Activated naive CD4-positive, alpha-beta T cell treated with anti-CD3 and anti-CD28 coated beads, Interleukin-2, amount 10 ng/mL, durations not matched to agents 7 days and 5 days (primary cell): ENCODE data around the gene TRIM66.

Source experiments
- CTCF ChIA-PET: fragments of 350-600 bp; sonication (Branson Sonifier 250); formaldehyde crosslinking; loops from one replicate; lab custom pipeline; 2021; ENCODE audit warnings: antibody characterized with exemption; lab: Charles Lee
- DNase-seq: peaks from one replicate; pipeline ENCODE4 v3.0.0-alpha.2; 2020
- H3K27ac Mint-ChIP-seq: one replicate; pipeline ENCODE4 v1.8.0; 2021; ENCODE audit warnings: mild to moderate bottlenecking, moderate library complexity, mixed read lengths
- H3K27me3 Mint-ChIP-seq: one replicate; pipeline ENCODE4 v1.8.0; 2021; ENCODE audit warnings: mild to moderate bottlenecking, mixed read lengths
- H3K36me3 Mint-ChIP-seq: one replicate; pipeline ENCODE4 v1.8.0; 2021; ENCODE audit warnings: mixed read lengths
- H3K4me1 Mint-ChIP-seq: one replicate; pipeline ENCODE4 v1.8.0; 2021; ENCODE audit warnings: mixed read lengths
- H3K4me3 Mint-ChIP-seq: one replicate; pipeline ENCODE4 v1.8.0; 2021; ENCODE audit warnings: mild to moderate bottlenecking, moderate library complexity, mixed read lengths
- H3K9me3 Mint-ChIP-seq: one replicate; pipeline ENCODE4 v1.8.0; 2021; ENCODE audit warnings: mixed read lengths

Gene TRIM66

DNA sequence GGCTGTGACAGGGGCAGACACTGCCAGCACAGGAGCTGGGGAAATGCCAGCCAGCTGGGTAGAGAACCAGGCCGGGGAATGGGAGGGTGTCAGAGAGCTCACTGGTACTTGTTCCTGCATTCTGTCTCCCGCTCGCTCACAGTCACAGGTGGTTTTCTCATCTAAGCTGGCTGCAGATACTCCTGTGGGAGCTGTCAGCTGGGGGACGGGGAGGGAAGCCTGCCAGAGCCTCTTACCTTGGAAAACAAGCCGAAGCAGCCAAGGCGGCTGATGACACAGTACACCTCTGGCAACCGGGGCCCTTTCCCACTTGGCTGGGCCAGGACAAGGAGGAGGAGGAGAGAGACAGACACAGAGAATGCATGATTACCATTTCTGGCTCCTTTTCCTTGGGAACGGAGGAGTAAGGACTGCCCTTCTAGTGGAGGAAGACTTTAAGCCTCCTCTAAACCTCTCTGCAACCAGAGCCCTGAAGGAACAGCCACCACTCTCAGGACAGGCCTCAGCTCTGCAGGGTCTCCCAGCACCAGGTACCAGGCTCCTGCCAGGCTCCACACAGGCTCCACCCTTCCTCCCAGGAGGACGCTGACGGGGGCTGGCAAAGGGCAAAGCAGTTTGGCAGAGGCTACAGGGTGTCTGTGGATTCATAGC is 25.2 kb upstream of the TRIM66 start:
- H3K27me3 Mint-ChIP-seq, result peaks cover 4% of the 10 kb centered on the region
- H3K4me1 Mint-ChIP-seq, result no peaks in the 10 kb centered on the region
- no peaks in the 10 kb centered on the region for H3K9me3 Mint-ChIP-seq
- CTCF ChIA-PET, result no interaction called here
- no peak overlapping the region for H3K27ac Mint-ChIP-seq
- no peaks in the 10 kb centered on the region for H3K36me3 Mint-ChIP-seq
- no peak overlapping the region for H3K4me3 Mint-ChIP-seq
- no peak for DNase-seq

DNA sequence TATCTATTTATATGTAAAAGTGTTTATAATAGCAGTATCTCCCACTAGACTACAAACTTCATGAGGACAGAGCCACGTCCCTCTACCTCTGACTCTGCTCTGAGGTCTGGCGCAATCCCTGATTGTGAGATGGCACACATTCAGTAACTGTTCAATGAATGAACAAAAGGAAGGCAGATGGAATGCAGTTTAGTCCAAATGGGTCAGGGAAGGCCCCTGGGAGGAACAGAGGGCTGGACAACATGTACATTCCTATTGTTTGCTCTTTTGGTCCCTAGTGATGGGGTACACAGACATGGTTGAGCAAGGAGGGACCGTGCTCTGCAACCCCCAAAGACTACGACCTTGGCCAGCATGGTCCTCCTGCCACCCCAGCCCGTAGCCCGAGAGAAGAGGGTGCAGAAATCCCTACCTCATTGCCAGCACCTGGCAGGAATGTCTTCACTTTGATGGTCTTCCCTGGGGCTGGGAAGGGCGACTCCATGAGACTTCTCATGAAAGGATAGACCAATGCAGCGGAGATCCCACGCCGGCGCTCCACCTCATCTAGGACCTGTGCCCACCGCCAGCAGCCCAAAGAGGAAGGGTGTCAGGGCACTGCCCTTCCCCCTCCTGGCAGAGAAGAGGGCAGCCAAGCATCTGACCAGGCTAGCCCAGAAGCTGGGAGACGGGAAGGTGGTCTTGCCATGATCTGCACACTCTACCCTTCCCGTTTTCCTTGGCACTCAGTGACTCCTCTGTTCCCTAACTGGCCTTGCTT is 24.4 kb upstream of the TRIM66 start:
- Mint-ChIP-seq H3K27me3 (peaks cover 4% of the 10 kb centered on the region), H3K27ac (no peak overlapping the region), H3K4me1 (no peaks in the 10 kb centered on the region), H3K9me3 (no peaks in the 10 kb centered on the region), H3K4me3 (no peak overlapping the region), H3K36me3 (no peaks in the 10 kb centered on the region)
- DNase-seq, result no peak
- CTCF ChIA-PET, result no interaction called here

DNA sequence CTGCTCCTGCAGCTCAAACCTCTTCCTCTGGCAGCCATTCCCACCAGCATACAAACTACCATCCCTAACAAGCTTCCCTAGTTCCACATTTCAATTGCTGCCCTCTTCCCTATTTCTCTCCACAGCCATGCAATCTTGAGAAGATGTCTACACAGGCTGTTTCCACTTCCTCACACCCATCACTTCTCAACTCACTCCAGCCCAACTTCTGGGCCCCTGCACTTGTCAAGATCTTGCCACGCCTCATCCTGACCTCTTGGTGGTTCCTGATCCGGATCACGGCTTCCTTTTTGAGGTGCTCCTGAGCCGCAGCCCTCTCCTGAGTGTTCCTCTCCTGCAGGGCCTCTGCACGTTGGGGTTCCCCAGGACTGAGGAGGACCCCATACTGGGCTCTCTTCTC is 22.7 kb upstream of the TRIM66 start:
- Mint-ChIP-seq H3K36me3 (no peaks in the 10 kb centered on the region), H3K4me1 (no peaks in the 10 kb centered on the region), H3K9me3 (no peaks in the 10 kb centered on the region), H3K4me3 (no peak overlapping the region), H3K27ac (no peak overlapping the region), H3K27me3 (peaks cover 4% of the 10 kb centered on the region)
- CTCF ChIA-PET, result no interaction called here
- no peak for DNase-seq

DNA sequence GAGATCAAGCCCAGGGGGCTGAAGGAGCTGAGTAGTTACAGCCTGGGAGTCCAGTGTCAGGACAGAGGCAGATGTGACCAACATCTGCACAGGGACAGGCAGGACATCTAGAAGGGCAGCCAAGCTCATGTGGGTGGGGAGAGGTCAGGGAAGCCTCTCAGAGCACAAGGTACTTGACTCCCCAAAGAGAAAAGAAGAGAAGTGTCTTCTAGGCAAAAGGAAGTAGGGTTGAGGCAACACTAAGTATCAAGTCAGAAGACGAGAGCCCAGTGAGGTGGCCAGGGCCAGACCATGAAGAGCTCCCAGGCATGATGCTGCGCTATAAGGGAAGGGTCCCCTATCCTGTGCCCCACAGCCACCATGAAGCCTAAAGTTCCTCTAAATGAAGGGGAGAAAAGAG is 21.7 kb upstream of the TRIM66 start:
- H3K27ac Mint-ChIP-seq, result no peak overlapping the region
- H3K36me3 Mint-ChIP-seq, result no peaks in the 10 kb centered on the region
- DNase-seq, result no peak
- H3K27me3 Mint-ChIP-seq, result peaks cover 4% of the 10 kb centered on the region
- H3K4me3 Mint-ChIP-seq, result no peak overlapping the region
- no peaks in the 10 kb centered on the region for H3K9me3 Mint-ChIP-seq
- peaks cover 2% of the 10 kb centered on the region for H3K4me1 Mint-ChIP-seq
- CTCF ChIA-PET, result no interaction called here

DNA sequence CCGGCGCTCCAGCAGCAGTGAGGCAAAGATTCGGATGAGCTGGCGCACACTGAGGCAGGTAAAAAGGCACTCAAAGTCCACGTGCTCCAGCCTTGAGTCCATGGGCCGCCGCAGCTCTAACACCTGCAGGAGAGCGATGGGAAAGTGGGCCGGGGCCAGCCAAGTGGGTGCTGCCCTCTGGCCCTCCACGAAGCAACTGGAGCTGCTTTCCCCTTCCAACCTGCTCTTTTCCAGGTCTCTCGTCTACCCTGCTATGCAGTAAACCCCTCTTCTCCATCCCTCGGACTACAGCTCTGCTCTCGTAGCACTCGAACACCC is 20.1 kb upstream of the TRIM66 start:
- Mint-ChIP-seq H3K4me1 (peaks cover 2% of the 10 kb centered on the region), H3K4me3 (no peak overlapping the region), H3K36me3 (no peaks in the 10 kb centered on the region), H3K27ac (no peak overlapping the region), H3K27me3 (peaks cover 4% of the 10 kb centered on the region), H3K9me3 (no peaks in the 10 kb centered on the region)
- no peak for DNase-seq
- CTCF ChIA-PET, result interaction anchor here (0.5 kb wide), 1 partner anchor 109 kb away, joined by 3 read pairs; no protein-coding TSS in a partner anchor

DNA sequence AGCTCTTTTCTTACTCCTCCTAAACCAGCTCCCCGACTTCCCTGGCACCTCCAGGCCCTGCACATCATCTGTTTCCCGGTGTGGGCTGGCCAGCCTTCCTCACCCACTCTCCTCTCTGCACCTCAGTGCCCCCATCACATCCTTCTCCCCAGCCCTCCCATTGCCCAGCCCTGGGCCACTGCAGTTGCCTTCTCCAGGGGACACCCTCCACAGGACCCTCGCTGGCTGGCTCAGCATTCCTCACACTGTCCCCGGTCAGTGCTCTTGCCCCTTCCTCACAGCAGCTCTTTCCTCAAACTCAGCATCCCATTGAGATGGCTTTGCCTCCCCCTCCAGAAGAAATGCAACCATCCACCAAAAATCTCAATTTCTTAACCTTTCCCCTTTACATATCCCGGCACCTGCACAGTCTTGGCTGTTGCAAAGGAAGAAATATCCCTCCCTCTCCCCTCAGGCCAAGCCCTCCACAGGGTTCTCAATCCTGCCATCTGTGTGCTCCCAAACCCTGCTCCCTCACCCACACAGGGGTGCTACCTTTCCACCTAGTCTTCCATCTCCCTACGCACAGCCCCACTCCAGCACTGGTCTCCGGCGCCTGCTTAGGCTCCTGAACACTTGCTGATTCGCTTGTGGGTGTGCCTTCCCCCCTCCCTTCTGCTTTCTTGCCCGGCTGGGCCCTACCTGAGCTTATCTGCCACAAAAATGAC is 19.6 kb upstream of the TRIM66 start:
- Mint-ChIP-seq H3K36me3 (no peaks in the 10 kb centered on the region), H3K4me3 (no peak overlapping the region), H3K9me3 (no peaks in the 10 kb centered on the region), H3K27me3 (peaks cover 3% of the 10 kb centered on the region), H3K27ac (no peak overlapping the region), H3K4me1 (peaks cover 2% of the 10 kb centered on the region)
- CTCF ChIA-PET, result no interaction called here
- no peak for DNase-seq

DNA sequence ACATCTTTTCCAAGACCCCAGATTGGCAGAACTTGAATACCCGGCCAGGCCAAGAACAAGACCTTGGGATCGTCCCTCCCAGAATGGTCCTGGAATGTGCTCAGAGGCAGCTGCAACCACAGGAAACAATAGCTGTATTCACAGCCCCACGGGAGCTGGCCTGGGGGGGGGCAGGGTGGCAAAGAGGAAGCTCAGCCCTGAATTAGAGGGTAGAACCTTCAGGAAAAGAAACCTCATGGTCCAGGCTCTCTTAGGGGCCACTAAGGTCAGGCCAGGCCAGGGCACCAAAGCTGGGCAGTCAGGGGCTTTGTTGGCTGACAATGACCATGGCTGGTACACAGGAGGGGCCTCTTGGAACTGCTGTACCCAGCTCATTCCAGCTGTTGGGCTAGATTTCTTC is 17.4 kb upstream of the TRIM66 start:
- no peaks in the 10 kb centered on the region for H3K9me3 Mint-ChIP-seq
- CTCF ChIA-PET, result no interaction called here
- H3K4me3 Mint-ChIP-seq, result no peak overlapping the region
- H3K36me3 Mint-ChIP-seq, result no peaks in the 10 kb centered on the region
- no peaks in the 10 kb centered on the region for H3K27me3 Mint-ChIP-seq
- DNase-seq, result no peak
- H3K27ac Mint-ChIP-seq, result no peak overlapping the region
- peaks cover 2% of the 10 kb centered on the region for H3K4me1 Mint-ChIP-seq

DNA sequence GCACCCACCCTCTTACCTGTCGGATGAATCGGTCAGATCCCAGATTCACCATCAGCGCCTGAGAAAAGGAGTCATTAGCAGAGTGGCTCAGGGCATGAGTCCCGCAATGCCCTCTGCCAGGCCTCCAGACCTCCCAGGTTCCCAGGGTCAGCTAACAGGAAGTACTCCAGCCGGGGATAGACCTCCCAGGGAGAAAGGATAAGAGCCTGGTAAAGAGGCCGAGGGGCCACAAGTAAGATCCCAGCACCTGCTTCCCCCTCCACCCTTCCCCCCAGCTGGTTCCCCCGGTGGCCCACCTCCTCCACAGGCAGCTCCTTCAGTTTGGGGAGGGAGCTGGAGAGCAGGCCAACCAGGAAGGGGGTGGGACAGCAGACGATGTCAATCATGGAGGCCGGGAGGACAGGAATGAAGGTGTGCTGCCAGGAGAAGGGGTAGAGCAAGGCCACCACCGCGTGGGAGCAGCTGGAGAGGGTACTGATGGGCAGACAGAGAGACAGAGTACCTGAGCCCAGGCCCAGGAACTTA is 16.5 kb upstream of the TRIM66 start:
- DNase-seq, result no peak
- H3K36me3 Mint-ChIP-seq, result peaks cover 2% of the 10 kb centered on the region
- H3K4me1 Mint-ChIP-seq, result peaks cover 2% of the 10 kb centered on the region
- H3K9me3 Mint-ChIP-seq, result no peaks in the 10 kb centered on the region
- no peaks in the 10 kb centered on the region for H3K27me3 Mint-ChIP-seq
- H3K27ac Mint-ChIP-seq, result no peak overlapping the region
- H3K4me3 Mint-ChIP-seq, result no peak overlapping the region
- CTCF ChIA-PET, result no interaction called here

DNA sequence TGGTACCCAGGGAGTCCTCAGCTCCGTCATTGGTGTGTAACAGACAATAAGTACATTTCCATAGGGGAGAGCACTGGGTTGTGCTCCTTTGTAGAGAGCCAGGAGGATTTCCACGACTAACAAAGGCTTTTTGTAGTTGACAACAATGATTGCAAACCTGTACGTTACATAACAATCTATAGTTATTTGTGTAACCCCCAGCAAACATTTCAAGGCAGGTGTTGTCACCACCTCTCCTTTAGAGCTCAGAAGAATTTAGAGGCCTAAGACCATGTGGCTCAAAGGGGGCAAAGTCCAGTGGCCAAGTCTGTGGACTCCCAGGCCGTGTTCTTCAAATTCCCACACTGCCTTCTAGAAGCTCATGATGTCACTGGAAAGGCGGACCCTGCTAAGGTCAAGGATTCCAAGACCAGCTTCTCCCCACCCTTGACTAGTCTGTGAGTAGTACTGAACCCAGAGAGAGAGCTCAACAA is 15.9 kb upstream of the TRIM66 start:
- Mint-ChIP-seq H3K9me3 (no peaks in the 10 kb centered on the region), H3K4me3 (no peak overlapping the region), H3K27ac (no peak overlapping the region), H3K27me3 (no peaks in the 10 kb centered on the region), H3K36me3 (peaks cover 5% of the 10 kb centered on the region), H3K4me1 (peaks cover 2% of the 10 kb centered on the region)
- DNase-seq, result no peak
- CTCF ChIA-PET, result no interaction called here

DNA sequence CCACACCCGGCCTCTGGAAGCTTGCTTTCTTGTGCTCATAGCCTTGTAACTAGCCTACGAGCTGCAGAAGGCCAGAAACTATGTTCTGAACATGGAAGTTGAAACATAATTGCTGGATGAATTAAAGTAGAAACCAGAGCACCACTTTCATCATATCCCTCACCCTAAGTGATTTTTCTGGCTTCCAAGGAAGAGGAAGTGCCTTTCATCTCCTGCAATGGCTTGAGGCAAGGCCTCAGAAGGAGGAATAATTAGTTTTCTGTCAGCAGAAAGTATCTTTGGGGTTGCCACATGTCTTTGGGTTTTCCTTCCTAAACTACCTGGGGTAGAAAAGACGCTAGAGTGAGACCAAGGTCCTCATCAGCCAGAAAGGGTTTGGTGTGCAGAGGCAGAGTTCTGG is 14.6 kb upstream of the TRIM66 start:
- Mint-ChIP-seq H3K4me3 (no peak overlapping the region), H3K36me3 (peaks cover 5% of the 10 kb centered on the region), H3K27ac (no peak overlapping the region), H3K4me1 (peaks cover 2% of the 10 kb centered on the region), H3K9me3 (no peaks in the 10 kb centered on the region), H3K27me3 (no peaks in the 10 kb centered on the region)
- no peak for DNase-seq
- CTCF ChIA-PET, result no interaction called here

DNA sequence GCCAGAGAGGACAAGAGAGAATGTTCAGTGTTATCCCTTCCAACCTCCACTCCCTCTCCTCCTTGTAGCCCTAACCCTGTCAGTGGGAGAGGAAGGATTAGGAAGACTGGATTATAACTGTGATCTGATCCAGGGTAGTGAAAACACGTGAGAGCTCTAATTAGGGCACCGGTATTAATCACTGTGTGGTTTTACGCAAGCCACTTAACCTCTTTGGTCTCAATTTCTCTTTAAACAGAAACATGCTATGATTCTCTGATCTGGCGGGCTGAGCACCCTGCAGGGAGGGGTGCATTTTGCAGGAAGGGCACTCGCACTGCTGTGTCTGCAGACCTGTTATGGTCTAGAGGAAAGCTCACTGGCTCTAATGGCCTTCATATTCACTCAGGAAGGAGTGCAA is 11.7 kb upstream of the TRIM66 start:
- CTCF ChIA-PET, result no interaction called here
- H3K36me3 Mint-ChIP-seq, result peaks cover 8% of the 10 kb centered on the region
- no peak overlapping the region for H3K27ac Mint-ChIP-seq

DNA sequence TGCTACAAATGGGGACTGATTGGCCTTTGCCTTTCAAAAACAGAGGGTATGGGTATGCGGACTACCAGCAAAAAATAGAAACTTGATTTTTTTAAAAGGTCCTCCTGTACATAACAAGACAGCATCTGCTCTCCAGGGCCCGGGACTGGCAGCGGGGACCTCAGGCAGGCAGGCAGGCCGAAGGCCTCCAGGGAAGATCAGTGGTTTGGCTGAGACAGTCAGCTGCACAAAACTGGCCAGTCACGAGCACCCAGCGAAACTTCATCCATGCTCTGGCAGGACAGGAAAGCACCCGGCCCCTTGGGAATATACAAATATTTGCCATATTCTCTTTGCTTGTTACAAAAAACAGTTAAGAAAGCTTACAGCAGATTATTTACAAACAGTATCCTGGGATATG is 11.1 kb upstream of the TRIM66 start:
- CTCF ChIA-PET, result no interaction called here
- Mint-ChIP-seq H3K36me3 (peaks cover 9% of the 10 kb centered on the region), H3K27ac (no peak overlapping the region), H3K9me3 (no peaks in the 10 kb centered on the region), H3K4me3 (no peak overlapping the region), H3K27me3 (no peaks in the 10 kb centered on the region), H3K4me1 (peaks cover 19% of the 10 kb centered on the region)
- DNase-seq, result no peak

More for the DNA sequence above, 11.7 kb upstream of the TRIM66 start:
- H3K4me1 Mint-ChIP-seq, result peaks cover 14% of the 10 kb centered on the region
- H3K4me3 Mint-ChIP-seq, result no peak overlapping the region
- no peak for DNase-seq
- H3K27me3 Mint-ChIP-seq, result no peaks in the 10 kb centered on the region
- no peaks in the 10 kb centered on the region for H3K9me3 Mint-ChIP-seq

DNA sequence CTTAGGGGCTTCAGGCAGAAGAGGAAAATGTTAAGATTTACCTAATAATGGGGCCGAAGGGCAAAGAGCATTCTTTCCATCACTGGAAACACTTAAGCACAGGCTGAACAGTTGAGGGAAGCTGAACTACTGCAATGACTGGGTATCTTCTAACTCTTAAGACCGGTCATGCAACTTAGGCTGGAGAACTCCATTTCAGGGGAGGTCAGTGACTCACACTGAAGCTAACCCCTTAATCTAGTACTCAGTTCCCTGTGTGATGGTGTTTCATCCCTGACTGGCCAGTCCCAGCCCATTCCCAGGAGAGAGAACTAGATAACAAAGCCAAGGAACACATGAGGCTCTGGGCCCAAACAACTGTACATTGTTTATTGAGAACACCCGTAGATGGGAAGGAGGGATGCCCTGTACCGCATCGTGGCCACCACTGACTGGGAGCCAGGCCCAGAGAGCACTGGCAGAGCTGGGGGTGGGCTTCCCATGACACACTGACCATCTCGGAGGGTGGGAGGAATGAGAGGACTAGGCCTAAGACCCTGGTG is 10.6 kb upstream of the TRIM66 start:
- DNase-seq, result no peak

DNA sequence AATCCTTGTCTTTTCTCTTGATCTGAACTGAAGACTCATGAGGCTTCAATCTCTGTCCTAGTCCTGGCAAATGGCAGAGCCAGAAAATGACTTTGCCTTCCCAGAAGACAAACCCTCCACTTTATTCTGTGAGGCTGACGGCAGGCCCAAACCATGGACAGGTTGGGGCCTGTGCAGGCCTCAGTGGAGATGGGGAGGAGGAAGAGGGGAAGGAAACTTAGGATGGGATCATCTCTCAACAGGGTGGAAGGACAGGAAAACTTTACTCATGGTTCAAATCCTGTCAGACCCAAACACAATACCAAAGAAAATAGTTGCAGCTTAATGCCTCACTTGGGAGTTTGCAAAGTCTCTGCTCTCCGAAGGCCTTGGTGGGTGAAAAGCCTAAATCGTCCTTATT is 10.0 kb upstream of the TRIM66 start:
- Mint-ChIP-seq H3K4me3 (no peak overlapping the region), H3K27ac (no peak overlapping the region), H3K36me3 (peaks cover 16% of the 10 kb centered on the region), H3K27me3 (no peaks in the 10 kb centered on the region), H3K4me1 (peaks cover 28% of the 10 kb centered on the region), H3K9me3 (no peaks in the 10 kb centered on the region)
- DNase-seq, result no peak
- CTCF ChIA-PET, result no interaction called here

More for the DNA sequence above, 10.6 kb upstream of the TRIM66 start:
- Mint-ChIP-seq H3K27me3 (no peaks in the 10 kb centered on the region), H3K9me3 (no peaks in the 10 kb centered on the region), H3K4me3 (no peak overlapping the region), H3K27ac (no peak overlapping the region), H3K4me1 (peaks cover 23% of the 10 kb centered on the region), H3K36me3 (peaks cover 12% of the 10 kb centered on the region)
- CTCF ChIA-PET, result no interaction called here
